GM20000 (cell line): ENCODE results near the gene TRIM7.
A peak's percentile ranks its signal among the peaks of the same experiment; 100 is the strongest.
"Not testable (repeated sequence)": the region's sequence is repeated elsewhere in the genome, so short reads cannot be mapped to it uniquely, and the experiment has no call there.

ENCODE experiments used
- DNase-seq: peaks from one replicate; pipeline ENCODE4 v3.0.0; 2012; ENCODE audit warnings: low spot score
- CTCF ChIP-seq: IDR thresholded peaks from 2 replicates; pipeline ENCODE4 v1.5.1; 2012; ENCODE audit warnings: mild to moderate bottlenecking, control low read depth; ENCODE audit errors: extremely low read depth, missing control alignments

The TRIM7 gene

GRCh38 chr5:181182651-181183050 is 22.3 kb downstream of the TRIM7 start:
- no peak for TF ChIP-seq CTCF

GRCh38 chr5:181181650-181182565 is 23.1 kb downstream of the TRIM7 start:
- TF ChIP-seq CTCF: peak; percentile 80
- peak; percentile 73 for DNase-seq

More at GRCh38 chr5:181182651-181183050, 22.3 kb downstream of the TRIM7 start:
- no peak for DNase-seq

GRCh38 chr5:181177559-181177958 is 27.4 kb downstream of the TRIM7 start:
- DNase-seq: not testable (repeated sequence)

GRCh38 chr5:181176254-181176952 is 28.6 kb downstream of the TRIM7 start:
- TF ChIP-seq CTCF: no peak
- no peak for DNase-seq

GRCh38 chr5:181173420-181174342 is 31.3 kb downstream of the TRIM7 start:
- peak; percentile 2 for TF ChIP-seq CTCF
- DNase-seq: no peak

- DNase-seq: no peak
These were observed 32.0 kb downstream of the TRIM7 start for GRCh38 chr5:181173027-181173419.

More at GRCh38 chr5:181173027-181173419, 32.0 kb downstream of the TRIM7 start:
- peak; percentile 59 for TF ChIP-seq CTCF
